Type B pancreatic cell (in vitro differentiated cells): Measurements from ENCODE around the gene PLA2G15. TPM values are rescaled to one million over a fixed set of nuclear protein-coding genes. Genes with fewer than 3 reads are reported as not detected.

Experiments
- DNase-seq: peaks from one replicate; pipeline ENCODE4 v3.0.0; 2021; ENCODE audit warnings: mixed read lengths; ENCODE audit not compliant: unreplicated experiment; ENCODE audit errors: extremely low spot score
- H3K27ac Mint-ChIP-seq: 2 replicates; pipeline ENCODE4 v1.8.0; 2021; ENCODE audit warnings: mild to moderate bottlenecking, mixed read lengths
- H3K27me3 Mint-ChIP-seq: 2 replicates; pipeline ENCODE4 v1.8.0; 2021; ENCODE audit warnings: mixed read lengths
- H3K36me3 Mint-ChIP-seq: 2 replicates; pipeline ENCODE4 v1.8.0; 2021; ENCODE audit warnings: mixed read lengths
- H3K4me1 Mint-ChIP-seq: one replicate; pipeline ENCODE4 v1.8.0; 2021; ENCODE audit warnings: mixed read lengths; ENCODE audit not compliant: unreplicated experiment
- H3K4me3 Mint-ChIP-seq: 2 replicates; pipeline ENCODE4 v1.8.0; 2021; ENCODE audit warnings: mild to moderate bottlenecking, mixed read lengths
- H3K9me3 Mint-ChIP-seq: 2 replicates; pipeline ENCODE4 v1.8.0; 2021; ENCODE audit warnings: mixed read lengths
- total RNA-seq: library from RNA; stranded (reverse); gene quantifications from 2 replicates; pipeline ENCODE4 v1.2.1, GENCODE V29; 2021; ENCODE audit warnings: low replicate concordance
- TF ChIP-seq, protein P1 (sequence below): fragments of 200-600 bp; sonication (generic); conservative IDR thresholded peaks from 2 replicates; pipeline ENCODE4 v1.5.0; 2021; ENCODE audit warnings: antibody characterized with exemption, mild to moderate bottlenecking

Gene PLA2G15
- total RNA-seq, 1 donor from 2014 or later, result 20.1 TPM

DNA sequence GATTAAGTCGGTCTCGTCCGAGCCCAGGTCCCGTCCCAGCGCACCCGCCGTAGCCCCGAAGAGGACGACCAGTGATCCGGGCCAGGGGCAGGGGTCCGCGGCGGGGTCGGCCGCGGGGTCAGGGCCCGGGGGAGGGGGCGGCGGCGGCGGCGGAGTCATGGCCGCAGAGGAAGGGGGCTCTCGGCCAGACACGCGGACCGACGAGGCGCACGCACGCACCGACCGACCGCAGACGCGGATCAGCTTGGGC lies 9.4 kb upstream of the PLA2G15 start, which contains the start of gene ESRP2:
TSS of gene ESRP2 (minus strand) at position 241 of the 250 bp plus-strand sequence. CDS start at position 159, 82 bp downstream.
- Mint-ChIP-seq H3K9me3 (no peaks in the 10 kb centered on the region), H3K27ac (peak within 1 kb of the TSS; percentile 99), H3K27me3 (peaks cover 34% of the 10 kb centered on the region), H3K4me1 (peaks cover 9% of the 10 kb centered on the region), H3K36me3 (peaks cover 8% of the 10 kb centered on the region), H3K4me3 (peak within 1 kb of the TSS; percentile 95)
- DNase-seq, result no peak
- TF ChIP-seq, protein P1, sequence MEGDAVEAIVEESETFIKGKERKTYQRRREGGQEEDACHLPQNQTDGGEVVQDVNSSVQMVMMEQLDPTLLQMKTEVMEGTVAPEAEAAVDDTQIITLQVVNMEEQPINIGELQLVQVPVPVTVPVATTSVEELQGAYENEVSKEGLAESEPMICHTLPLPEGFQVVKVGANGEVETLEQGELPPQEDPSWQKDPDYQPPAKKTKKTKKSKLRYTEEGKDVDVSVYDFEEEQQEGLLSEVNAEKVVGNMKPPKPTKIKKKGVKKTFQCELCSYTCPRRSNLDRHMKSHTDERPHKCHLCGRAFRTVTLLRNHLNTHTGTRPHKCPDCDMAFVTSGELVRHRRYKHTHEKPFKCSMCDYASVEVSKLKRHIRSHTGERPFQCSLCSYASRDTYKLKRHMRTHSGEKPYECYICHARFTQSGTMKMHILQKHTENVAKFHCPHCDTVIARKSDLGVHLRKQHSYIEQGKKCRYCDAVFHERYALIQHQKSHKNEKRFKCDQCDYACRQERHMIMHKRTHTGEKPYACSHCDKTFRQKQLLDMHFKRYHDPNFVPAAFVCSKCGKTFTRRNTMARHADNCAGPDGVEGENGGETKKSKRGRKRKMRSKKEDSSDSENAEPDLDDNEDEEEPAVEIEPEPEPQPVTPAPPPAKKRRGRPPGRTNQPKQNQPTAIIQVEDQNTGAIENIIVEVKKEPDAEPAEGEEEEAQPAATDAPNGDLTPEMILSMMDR, result no peak

DNA sequence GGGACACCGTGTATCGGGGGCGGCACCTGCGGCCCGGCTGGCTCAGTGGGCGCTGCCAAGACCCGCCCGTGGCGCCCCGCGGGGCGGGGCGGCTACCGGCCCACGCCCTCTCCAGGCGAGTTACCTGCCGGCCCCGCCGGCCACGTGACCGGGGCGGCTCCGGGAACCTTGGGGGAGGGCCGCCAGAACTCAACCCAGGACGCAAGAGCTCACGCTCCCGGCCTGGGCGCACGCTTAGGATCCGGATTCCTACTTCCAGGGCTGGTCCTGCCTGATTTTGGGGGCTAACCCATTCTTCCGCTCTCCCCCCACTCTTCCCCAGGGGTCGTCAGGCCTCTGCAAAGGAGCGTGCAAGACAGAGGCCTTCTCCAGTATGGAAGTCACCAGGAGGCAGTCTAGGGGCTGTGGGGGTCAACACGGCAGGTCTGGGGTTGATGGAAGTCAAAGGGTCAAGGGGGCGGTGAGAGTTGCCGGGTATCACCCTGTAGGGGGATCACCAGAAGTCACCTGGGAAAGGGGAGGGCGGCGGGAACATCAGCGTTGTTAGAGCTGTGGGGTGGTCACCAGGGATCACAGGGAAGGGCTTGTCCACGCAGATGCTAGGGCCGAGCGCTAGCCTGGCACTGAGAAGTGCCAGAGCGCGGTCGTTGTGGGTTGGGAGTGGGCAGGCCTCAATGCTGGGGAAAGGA lies 8.9 kb upstream of the PLA2G15 start:
- TF ChIP-seq, protein P1, result no peak
- H3K4me3 Mint-ChIP-seq, result peak overlapping the region; percentile 95
- H3K4me1 Mint-ChIP-seq, result peaks cover 9% of the 10 kb centered on the region
- H3K36me3 Mint-ChIP-seq, result peaks cover 8% of the 10 kb centered on the region
- H3K27ac Mint-ChIP-seq, result peak overlapping the region; percentile 99
- H3K9me3 Mint-ChIP-seq, result no peaks in the 10 kb centered on the region
- peak; percentile 83 for DNase-seq
- peaks cover 34% of the 10 kb centered on the region for H3K27me3 Mint-ChIP-seq

DNA sequence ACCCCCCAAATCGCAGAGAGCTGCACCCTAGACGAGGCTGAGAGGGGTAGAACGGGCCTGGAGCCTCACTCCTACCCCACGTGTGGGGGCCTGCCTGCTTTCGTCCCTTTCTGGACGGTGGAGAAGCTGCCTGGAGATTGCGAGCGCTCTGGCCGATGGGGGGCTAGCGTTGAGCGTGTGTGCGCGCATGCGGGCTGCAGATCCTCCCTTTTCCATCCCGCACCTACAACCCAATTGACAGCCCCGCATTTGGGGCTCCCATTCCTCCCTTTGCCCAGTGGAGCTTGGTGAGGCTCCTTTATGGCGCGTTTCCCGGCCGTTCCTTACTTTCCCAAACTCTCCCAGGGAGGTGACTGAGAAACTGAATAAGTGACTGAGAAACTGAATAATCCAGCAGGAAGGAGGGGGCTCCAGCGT lies 8.3 kb upstream of the PLA2G15 start:
- H3K27me3 Mint-ChIP-seq, result peaks cover 34% of the 10 kb centered on the region
- H3K4me1 Mint-ChIP-seq, result peaks cover 9% of the 10 kb centered on the region
- DNase-seq, result no peak
- H3K9me3 Mint-ChIP-seq, result no peaks in the 10 kb centered on the region
- peak overlapping the region; percentile 95 for H3K4me3 Mint-ChIP-seq
- peaks cover 8% of the 10 kb centered on the region for H3K36me3 Mint-ChIP-seq
- H3K27ac Mint-ChIP-seq, result peak overlapping the region; percentile 99
- TF ChIP-seq, protein P1, result no peak

DNA sequence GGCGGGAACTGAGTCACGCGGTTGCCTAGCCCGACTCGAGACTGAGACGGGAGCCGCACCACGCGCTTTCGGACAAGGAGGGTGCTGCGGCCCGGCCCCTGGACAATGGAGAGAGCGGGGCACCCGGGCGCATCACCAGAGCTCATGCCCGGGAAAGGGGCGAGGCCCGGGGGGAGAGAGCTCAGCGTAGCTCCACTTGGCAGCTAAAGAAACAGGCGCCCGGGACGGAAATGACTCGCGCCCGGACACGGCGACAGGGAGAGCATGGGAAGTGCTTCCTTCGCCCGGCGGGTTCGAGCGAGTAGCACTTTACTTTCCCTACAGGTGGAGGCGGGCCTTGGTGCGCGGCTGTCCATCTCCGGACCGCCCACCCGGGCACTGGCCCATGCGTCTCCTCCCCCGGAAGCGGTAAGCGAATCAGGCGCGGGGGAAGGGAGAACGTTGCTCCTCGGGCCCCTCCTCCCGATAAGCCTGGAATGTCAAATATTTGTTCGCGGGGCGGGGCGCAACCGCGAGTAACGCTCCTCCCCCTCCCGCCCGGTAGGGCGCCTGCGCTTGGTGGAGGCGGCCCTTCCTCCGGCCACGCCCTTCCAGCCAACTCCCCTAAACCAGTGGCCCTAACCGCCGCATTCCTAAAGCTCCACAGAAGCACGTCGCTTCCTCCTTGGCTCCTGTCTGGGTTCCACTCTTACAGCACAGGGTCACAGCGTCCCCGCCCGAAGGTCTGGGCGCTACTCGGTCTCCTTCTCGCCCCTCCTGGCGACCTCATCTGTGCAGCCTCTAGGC lies 7.7 kb upstream of the PLA2G15 start:
- H3K27me3 Mint-ChIP-seq, result peaks cover 34% of the 10 kb centered on the region
- peaks cover 8% of the 10 kb centered on the region for H3K36me3 Mint-ChIP-seq
- H3K4me1 Mint-ChIP-seq, result peaks cover 9% of the 10 kb centered on the region
- H3K9me3 Mint-ChIP-seq, result no peaks in the 10 kb centered on the region
- TF ChIP-seq, protein P1, result no peak
- H3K27ac Mint-ChIP-seq, result peak overlapping the region; percentile 99
- peak; percentile 99 for DNase-seq
- H3K4me3 Mint-ChIP-seq, result peak overlapping the region; percentile 95

DNA sequence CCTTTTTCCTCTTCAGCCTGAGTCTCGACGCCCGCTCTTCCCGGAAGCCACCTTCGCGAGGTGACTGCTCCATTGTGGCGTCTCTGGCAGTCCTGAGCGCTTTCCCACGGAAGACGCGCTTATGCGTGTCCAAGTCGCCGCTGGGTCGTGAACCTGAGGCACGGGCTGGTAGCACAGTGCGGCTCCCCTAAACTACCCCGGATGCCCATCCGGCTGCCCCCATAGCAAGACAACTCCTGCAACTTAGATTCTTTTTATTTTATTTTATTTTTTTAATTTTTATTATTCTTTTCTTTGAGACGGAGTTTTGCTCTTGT lies 7.2 kb upstream of the PLA2G15 start:
- Mint-ChIP-seq H3K27me3 (peaks cover 34% of the 10 kb centered on the region), H3K9me3 (no peaks in the 10 kb centered on the region), H3K4me1 (peaks cover 9% of the 10 kb centered on the region), H3K36me3 (peaks cover 8% of the 10 kb centered on the region), H3K27ac (peak overlapping the region; percentile 99), H3K4me3 (peak overlapping the region; percentile 95)
- TF ChIP-seq, protein P1, result no peak
- no peak for DNase-seq
